Measurements from ENCODE around the gene FADS1.

FADS1 gene

DNA sequence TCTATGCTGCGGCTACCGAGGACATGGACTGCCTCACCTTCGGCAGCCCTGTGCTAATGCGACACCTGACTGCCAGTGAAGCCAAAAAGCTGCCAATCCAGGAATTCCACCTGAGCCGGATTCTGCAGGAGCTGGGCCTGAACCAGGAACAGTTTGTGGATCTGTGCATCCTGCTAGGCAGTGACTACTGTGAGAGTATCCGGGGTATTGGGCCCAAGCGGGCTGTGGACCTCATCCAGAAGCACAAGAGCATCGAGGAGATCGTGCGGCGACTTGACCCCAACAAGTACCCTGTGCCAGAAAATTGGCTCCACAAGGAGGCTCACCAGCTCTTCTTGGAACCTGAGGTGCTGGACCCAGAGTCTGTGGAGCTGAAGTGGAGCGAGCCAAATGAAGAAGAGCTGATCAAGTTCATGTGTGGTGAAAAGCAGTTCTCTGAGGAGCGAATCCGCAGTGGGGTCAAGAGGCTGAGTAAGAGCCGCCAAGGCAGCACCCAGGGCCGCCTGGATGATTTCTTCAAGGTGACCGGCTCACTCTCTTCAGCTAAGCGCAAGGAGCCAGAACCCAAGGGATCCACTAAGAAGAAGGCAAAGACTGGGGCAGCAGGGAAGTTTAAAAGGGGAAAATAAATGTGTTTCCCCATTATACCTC, 20.8 kb downstream of the FADS1 start:
- DNase-seq (ENCODE audit: low read depth) = no peak
- TF ChIP-seq, protein P1, sequence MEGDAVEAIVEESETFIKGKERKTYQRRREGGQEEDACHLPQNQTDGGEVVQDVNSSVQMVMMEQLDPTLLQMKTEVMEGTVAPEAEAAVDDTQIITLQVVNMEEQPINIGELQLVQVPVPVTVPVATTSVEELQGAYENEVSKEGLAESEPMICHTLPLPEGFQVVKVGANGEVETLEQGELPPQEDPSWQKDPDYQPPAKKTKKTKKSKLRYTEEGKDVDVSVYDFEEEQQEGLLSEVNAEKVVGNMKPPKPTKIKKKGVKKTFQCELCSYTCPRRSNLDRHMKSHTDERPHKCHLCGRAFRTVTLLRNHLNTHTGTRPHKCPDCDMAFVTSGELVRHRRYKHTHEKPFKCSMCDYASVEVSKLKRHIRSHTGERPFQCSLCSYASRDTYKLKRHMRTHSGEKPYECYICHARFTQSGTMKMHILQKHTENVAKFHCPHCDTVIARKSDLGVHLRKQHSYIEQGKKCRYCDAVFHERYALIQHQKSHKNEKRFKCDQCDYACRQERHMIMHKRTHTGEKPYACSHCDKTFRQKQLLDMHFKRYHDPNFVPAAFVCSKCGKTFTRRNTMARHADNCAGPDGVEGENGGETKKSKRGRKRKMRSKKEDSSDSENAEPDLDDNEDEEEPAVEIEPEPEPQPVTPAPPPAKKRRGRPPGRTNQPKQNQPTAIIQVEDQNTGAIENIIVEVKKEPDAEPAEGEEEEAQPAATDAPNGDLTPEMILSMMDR (IDR thresholded peaks at IDR 0.05; ENCODE audit: control insufficient read depth, insufficient read depth, low read depth, low read length, missing control alignments) = no peak
- H3K4me3 ChIP-seq (ENCODE audit: control insufficient read depth, low read depth, low read length) = no peak overlapping the region

DNA sequence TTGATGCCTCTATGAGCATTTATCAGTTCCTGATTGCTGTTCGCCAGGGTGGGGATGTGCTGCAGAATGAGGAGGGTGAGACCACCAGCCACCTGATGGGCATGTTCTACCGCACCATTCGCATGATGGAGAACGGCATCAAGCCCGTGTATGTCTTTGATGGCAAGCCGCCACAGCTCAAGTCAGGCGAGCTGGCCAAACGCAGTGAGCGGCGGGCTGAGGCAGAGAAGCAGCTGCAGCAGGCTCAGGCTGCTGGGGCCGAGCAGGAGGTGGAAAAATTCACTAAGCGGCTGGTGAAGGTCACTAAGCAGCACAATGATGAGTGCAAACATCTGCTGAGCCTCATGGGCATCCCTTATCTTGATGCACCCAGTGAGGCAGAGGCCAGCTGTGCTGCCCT, 21.3 kb downstream of the FADS1 start:
- DNase-seq (ENCODE audit: low read depth) = no peak
- TF ChIP-seq, protein P1 (IDR thresholded peaks at IDR 0.05; ENCODE audit: control insufficient read depth, insufficient read depth, low read depth, low read length, missing control alignments) = no peak
- H3K4me3 ChIP-seq (ENCODE audit: control insufficient read depth, low read depth, low read length) = no peak overlapping the region

DNA sequence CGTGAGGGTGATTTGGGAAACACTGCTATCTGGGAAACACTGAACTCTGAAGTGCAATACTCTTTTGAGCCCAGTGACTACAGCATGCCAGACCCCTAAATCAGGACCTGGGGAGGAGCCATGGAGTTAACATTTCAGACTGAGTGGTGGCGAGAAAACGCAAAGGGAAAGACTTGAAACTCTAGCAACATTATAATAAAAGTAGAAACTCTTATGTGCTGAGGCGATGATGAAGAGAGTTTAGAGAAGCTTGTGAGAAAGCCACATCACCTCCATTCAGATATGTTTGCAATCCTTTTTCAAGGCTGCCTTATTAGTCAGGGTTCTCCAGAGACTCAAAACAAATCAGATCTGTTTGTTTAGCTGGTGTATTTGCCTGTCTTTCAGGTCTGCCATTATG, 22.2 kb downstream of the FADS1 start:
- DNase-seq (ENCODE audit: low read depth) = no peak
- TF ChIP-seq, protein P1 (IDR thresholded peaks at IDR 0.05; ENCODE audit: control insufficient read depth, insufficient read depth, low read depth, low read length, missing control alignments) = no peak
- no peak overlapping the region for H3K4me3 ChIP-seq (ENCODE audit: control insufficient read depth, low read depth, low read length)

DNA sequence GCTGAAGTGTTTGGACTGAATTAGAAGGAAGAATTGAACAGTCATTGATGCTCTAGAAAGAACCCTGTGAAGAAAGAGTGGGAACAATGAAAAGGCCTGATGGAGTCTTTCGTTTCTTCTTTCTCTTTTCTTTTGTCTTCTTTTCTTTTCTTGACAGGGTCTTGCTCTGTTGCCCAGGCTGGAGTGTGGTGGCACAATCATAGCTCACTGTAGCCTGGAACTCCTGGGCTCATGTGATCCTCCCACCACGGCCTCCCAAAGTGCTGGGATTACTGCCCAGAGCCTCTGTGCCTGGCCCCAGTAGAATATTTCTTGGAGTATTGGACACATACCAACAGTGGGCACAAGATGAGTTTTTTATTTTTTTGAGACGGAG, 23.0 kb downstream of the FADS1 start:
- DNase-seq (ENCODE audit: low read depth) = no peak
- peak overlapping the region; percentile 98 for H3K4me3 ChIP-seq (ENCODE audit: control insufficient read depth, low read depth, low read length)
- TF ChIP-seq, protein P1 (IDR thresholded peaks at IDR 0.05; ENCODE audit: control insufficient read depth, insufficient read depth, low read depth, low read length, missing control alignments) = no peak

DNA sequence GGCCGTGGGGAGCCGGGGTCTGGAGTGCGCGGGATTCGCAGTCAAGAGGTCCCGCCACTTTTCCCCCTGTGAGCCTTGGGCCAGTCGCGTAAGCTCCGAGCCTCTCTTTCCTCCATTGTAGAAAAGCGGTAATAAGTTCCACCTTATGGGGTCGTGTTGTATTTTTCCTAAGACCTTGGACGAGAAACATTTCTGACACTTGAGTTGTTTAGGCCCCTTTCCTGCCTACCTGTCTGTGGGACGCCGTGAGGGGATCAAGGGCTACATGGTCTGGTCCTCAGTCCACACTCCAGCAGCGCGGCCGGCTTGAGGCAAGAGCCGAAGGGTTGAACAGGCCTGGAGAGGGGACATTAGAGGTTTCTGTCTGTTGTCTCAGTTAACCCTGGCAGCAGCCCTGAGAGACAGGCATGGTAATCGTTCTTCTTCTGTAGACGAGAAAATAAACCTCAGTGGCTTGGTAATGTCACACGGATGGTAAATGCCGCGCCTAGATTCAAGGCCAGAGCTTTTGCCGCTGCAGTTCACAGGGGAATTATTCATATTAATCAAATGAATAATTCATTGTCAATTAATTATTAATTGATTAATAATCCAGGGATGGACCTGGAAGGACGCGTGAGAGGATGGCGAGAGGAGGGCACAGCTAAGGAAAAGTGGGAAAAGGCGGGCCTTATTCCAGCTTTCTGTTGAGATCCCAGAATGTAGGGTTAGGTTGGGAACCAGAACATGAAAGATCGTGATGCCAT, 23.5 kb downstream of the FADS1 start:
- no peak for DNase-seq (ENCODE audit: low read depth)
- H3K4me3 ChIP-seq (ENCODE audit: control insufficient read depth, low read depth, low read length) = peak overlapping the region; percentile 98
- TF ChIP-seq, protein P1 (IDR thresholded peaks at IDR 0.05; ENCODE audit: control insufficient read depth, insufficient read depth, low read depth, low read length, missing control alignments) = no peak

DNA sequence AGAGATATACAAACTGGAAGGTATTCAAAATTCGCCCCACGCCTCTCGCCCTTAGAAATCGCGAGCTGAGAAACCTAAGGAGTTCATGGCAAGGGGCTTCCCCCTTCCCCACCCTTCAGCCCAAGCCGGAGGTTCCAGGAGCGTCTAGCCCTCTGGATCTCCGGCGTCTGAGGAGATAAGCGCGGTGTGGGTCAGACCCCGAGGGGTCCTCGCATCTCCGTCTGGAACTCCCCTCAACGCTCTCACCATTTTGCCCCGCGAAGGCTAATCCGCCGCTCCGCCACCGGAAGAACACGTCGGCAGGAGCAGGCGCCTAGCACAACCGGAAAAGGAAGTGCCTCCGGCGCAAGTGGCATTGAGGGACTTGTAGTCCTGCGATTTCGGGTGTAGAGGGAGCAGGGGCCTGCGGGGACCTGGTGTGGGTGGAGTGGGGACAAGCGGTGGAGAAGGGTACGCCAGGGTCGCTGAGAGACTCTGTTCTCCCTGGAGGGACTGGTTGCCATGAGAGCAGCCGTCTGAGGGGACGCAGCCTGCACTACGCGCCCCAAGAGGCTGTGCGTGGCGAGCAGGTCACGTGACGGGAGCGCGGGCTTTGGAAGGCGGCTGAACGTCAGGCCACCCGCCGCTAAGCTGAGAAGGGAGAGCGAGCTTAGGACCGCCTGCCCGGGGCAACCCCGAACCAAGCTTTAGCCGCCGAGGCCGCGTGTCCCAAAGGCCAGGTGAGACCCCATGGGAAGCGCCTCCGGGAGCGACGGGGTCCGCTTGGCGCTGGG, 24.3 kb downstream of the FADS1 start, which contains the start of the genes FEN1 and TMEM258:
TSS of gene FEN1 (plus strand) at position 602 of the 773 bp plus-strand sequence. CDS start 2,451 bp downstream, outside the sequence.
TSS of gene TMEM258 (minus strand) at position 290 of the 773 bp plus-strand sequence. CDS start at position 249, 41 bp downstream.
- TF ChIP-seq, protein P1 (IDR thresholded peaks at IDR 0.05; ENCODE audit: control insufficient read depth, insufficient read depth, low read depth, low read length, missing control alignments) = no peak
- DNase-seq (ENCODE audit: low read depth) = peak; percentile 82
- H3K4me3 ChIP-seq (ENCODE audit: control insufficient read depth, low read depth, low read length) = peak within 1 kb of the TSS; percentile 98
